Activated CD4-positive, alpha-beta T cell treated with anti-CD3 and anti-CD28 coated beads, Interleukin-2, amount 50 U/mL, for 24 hours (primary cell): Measurements from ENCODE around the gene LIN54.
"Not testable (repeated sequence)": the region's sequence is repeated elsewhere in the genome, so short reads cannot be mapped to it uniquely, and the experiment has no call there.

Source experiments
- DNase-seq, 2 donors: peaks; one replicate each; pipeline ENCODE4 v3.0.0-alpha.2; 2020; ENCODE audit warnings: low read depth in 1 of 2, low spot score in 1 of 2

The LIN54 gene

DNA sequence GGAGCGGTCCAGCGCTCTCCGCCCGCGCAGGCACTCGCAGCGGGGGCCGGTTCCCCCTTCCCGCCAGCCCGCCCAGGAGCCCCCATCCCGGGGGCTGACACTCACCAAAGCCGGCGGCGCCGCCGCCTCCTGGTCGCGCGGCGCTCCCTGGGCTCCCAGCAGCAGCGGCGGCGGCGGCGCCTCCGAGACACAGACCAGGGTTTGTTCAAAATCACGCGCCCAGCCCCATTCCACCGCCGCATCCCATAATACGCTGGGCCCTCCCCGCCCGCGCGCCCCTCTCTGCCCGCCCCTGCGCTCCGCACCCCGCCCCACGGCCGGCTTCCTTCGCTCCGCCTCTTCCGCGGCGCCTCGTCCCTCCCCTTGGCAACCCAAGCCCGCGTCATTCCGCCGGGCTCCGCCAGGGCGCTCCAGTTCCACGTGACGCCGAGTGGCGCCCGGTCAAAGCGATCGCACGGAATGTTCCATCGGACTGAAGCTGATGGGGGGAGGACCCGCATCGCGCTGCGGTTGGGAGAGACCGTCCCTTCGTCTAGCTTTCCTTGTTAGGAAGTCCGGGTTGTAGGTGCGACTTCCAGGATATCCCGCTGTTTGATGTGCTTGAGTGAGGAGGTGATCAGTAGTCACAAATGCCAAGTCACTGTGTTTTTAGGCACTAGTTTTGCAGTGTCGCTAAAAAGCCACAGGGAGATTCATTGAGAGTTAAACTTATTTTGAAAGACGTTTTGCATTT is 2.2 kb upstream of the LIN54 start:
- DNase-seq = peak; percentile 93 to 95

DNA sequence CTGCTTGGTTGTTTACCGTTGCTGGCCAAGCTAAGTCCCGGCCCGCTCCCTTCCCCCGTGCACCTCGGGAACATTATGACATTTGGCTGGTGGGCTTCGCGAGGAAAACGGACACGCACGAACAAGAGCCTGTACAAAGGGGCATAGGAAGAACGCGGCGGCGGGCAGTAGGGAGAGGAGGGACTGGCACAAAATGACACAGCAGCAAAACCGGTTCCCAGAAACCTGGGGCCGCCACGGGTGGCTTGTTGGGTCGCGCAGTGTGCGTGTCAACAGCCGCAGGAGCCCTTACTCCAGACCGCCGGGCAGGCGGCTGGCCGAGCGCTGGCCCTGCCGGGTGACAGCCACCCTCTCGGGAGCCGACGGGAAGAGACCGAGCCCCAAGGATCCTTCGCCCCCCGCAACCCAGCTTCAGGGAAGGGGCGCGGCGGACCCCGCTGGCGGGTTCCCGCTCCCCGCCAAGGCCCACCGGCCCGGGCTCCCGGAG is 1.6 kb upstream of the LIN54 start:
- DNase-seq = no peak

DNA sequence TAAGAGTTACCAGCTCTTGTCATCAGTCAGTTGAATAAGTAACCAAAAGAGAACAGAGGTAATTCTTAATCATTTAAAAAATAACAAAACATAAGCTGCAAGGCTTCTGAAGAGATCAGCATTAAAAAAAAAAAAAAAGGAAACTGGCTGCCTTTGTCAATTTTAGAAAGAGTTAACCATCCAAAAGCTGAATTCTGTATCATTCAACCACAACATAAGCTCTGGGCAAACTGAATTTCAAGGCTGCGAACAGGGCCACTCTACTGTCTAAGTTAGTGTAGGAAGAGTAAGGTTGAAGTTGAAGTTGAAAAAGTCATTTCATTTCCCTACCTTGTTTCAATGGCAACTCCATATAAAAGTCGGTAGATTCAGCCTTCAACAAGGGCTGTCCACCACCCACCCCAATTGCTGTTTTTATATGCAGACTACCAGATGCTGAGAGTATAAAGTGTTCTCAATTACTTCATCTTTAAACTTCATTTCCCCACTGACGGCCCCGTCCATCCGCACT is 1.1 kb upstream of the LIN54 start:
- DNase-seq = no peak

GRCh38 chr4:83010111-83010521 is 507 bp downstream of the LIN54 start:
- no peak for DNase-seq

DNA sequence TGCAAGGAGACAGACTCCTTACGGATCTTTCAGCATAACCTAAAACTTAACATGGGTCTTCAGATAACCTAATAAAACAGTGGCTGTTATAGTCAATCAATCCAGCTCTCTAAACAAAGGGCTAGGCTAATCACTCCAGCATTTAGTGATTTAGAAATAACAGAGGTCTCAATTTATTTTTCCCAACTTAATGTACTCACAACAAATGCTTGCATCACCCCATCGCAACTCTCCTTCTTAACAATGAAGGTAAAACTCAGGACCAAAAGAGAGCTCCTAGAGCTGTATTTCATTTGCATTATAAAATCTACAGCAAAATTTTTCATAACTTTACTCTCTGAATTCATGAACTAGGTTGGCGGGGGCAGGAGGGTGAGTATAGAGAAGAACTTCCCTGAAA is 1.1 kb downstream of the LIN54 start:
- DNase-seq = no peak

- DNase-seq = not testable (repeated sequence)
These were observed 7.4 kb downstream of the LIN54 start for GRCh38 chr4:83003044-83003791.

GRCh38 chr4:83002329-83002728 is 8.3 kb downstream of the LIN54 start:
- DNase-seq = no peak

GRCh38 chr4:82998898-82999297 is 11.7 kb downstream of the LIN54 start:
- no peak for DNase-seq

- DNase-seq = no peak
These were observed 15.8 kb downstream of the LIN54 start for GRCh38 chr4:82994834-82995233.

DNA sequence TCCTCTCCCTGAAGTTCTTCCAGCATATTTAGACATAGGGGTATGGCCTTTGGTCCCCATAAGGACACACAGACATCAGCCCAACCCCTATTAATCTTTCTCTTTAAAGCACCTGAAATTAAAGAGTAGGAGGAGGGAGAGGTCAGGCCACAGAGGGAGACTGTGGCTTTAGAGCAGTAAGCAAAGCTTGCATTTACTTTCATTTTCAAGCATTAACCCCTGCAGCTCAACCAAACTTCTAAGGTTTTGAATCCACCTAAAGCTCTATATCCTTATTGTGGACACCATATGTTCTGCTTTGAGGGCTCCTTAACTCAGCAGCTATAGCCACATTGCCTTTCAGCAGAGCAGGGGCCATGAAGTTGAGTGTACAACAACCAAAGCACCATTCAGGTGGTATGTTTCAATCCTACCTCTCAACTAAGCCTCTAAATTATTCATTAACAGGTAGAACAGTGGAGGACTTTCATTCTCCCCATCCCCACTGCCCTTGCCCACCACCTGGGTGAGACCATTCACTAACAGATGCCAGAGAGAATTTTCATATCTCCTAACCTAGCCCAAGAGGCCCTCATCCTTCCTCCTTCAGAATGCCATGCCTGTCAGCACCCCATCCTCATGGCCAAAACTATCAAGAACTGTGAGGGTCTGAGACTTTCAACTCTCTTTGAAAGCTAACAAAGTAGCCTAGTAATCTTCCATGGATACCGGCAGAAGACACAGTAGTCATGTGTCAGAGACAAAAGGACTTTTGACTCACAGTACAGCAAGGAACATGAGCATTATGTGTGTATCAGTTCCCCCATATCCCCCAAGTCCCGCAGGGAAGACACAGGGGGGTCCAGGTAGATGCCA is 20.8 kb downstream of the LIN54 start:
- DNase-seq = no peak

DNA sequence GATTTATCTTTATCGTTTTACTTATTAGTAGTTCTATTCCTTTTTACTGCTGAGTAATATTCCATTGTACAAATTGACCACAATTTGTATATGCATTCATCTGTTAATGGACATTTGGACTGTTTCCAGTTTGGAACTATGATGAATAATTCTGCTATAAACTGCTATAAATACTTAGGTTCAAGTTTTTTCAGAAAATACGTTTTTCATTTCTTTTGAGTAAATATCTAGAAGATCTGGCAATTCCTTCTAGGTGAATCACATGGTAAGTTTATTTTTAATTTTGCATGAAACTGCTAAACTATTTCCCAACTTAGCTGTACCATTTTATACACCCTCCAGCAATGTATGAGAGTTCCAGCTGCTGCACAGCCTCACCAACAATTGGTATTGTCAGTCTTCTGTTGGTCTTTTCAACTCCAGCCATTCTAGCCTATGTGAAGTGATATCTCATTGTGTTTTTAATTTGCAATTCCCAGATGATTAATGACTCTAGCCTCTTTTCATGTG is 22.2 kb downstream of the LIN54 start:
- DNase-seq = no peak

- not testable (repeated sequence) for DNase-seq
These were observed 23.1 kb downstream of the LIN54 start for GRCh38 chr4:82987519-82987918.

DNA sequence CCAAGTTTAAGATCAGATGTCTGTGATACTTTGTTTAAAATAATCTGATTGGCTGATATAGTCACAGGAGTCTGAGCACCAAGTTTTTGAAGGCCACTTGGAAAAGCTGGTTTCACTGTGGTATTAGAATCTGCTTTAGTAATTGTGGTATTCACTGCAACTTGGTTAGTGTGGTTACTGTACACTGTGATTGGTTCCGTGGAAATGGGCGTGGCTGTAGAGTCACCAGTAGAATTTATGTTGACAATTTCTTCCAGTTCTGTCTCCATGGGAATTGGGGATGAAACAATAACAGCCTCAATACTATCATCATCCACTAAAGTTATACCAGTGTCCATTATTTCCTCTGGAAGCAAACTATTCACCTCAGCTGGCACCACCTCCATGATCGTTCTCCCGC is 26.2 kb downstream of the LIN54 start:
- no peak for DNase-seq

GRCh38 chr4:82983444-82983843 is 27.2 kb downstream of the LIN54 start:
- DNase-seq = no peak

DNA sequence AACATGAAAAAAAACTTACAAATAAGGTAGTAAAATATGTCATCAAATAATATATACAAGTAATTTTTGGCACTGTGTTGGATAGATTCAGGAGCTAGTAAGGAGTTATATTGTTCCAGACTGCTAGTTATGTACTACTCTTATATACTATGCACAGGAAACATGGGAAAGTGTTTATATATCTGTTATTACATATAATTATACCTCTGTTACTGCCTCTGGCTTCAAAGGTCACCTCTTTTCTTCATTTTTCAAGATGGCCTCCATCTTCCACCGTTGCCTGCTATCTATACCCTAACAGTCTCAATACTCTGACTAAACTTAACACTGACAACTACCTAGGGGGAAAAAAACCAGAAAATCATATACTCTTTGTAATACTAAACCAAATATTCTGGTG is 29.5 kb downstream of the LIN54 start:
- DNase-seq = no peak

DNA sequence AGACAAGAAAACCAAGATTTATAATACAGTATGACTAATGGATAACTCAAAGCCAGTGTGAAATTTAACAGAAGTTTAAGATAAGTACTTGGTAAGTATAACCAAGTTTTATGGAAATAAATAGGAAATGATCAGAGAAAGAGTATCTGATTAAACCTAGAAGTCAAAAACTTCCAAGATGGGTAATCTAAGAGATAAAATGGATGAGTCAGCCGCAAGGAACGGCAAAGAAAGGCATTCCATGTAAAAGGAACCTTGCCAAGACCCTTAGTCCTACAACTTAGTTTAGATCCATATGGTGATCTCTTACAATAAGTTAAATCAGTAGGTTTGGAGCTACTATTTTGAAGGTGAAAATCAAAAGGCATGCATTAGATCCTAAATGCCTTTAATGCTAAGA is 34.8 kb downstream of the LIN54 start:
- DNase-seq = no peak

DNA sequence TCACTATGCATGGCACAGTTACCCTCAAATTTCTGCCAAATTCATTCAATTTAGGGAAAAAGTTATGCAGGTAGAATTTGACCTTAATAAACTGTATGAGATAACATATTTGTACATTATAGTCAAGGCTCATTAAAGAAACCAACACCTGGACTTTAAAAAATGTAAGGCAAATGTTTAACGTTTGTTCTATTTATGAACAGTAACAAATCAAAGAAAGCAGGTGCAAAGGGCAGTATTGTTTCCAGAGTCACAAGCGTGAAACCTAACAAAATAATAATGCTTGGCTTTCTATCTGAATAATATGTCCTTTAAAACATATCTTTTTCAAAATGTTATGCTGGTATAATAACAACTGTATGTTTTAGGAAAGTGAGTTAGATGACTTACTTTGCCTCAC is 41.2 kb downstream of the LIN54 start:
- no peak for DNase-seq

DNA sequence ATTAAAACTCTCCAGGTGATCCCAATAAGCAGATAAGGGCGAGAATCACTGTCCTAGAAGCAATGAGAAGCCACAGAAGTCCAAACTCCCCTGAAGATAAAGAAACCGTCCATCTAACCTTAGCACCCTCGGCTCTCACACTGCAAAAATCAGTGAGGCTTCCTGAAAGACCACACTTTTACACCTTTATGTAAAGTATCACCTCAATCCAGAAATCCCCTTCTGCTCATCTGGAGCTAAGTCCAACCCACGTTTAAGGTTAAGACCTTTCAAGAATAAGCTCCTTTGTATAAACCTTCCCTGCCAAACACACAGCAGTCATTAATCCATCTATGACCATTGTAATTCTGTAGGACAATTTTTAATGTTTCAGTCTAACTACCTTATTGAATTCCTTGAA is 41.7 kb downstream of the LIN54 start:
- DNase-seq = no peak

DNA sequence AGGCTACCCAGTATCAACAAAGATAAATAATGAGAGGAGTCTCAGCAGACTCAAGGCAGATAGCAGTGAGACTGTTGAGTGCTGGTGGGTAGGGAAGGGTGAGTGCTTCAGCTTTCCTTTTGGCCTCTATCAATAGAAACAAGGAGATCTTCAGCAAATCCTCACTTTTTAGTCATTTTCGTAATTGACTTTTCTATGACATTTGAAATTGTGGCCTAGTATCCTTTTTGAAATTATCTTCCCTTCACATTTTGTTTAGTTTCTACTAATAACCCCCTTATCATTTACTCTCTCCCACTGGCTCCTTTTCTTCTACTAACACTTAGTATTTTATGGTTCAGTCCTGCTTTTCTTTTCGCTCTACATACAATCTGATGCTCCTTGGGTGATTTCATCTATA is 44.9 kb downstream of the LIN54 start:
- DNase-seq = no peak

DNA sequence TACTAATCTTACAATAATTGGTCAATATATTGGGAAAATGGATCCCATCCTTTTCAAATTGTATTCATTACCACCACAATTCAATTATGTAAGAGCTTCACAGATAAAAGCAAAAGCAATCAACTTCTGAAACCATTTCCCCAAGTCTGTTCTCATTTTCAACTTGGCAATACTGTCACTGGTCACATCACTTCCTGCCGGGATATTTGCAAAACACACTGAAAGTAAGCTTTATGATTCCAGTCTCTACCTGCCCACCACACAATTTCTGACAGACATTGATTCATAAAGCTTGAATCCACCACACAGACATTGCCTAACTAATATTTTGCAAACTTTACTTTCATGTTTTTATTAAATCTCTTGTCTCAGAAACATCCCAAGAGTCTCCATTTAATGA is 53.6 kb downstream of the LIN54 start:
- no peak for DNase-seq

- no peak for DNase-seq
These were observed 56.4 kb downstream of the LIN54 start for GRCh38 chr4:82954212-82954611.
